Lower leg skin (tissue), 3 donors: ENCODE results near the gene BLTP3A.

Source experiments
- CTCF ChIP-seq, 3 donors: fragments of 450-650 bp; IDR thresholded peaks; one replicate each; pipeline ENCODE4 v1.5.1; 2016; ENCODE audit warnings: antibody characterized with exemption in 3 of 3, mild to moderate bottlenecking in 3 of 3, moderate library complexity in 2 of 3
- POLR2A ChIP-seq, 2 donors: fragments of 450-650 bp; IDR thresholded peaks; one replicate each; pipeline ENCODE4 v1.6.1; 2016 to 2017; ENCODE audit warnings: antibody characterized with exemption in 2 of 2, mild to moderate bottlenecking in 1 of 2, moderate library complexity in 1 of 2

DNA sequence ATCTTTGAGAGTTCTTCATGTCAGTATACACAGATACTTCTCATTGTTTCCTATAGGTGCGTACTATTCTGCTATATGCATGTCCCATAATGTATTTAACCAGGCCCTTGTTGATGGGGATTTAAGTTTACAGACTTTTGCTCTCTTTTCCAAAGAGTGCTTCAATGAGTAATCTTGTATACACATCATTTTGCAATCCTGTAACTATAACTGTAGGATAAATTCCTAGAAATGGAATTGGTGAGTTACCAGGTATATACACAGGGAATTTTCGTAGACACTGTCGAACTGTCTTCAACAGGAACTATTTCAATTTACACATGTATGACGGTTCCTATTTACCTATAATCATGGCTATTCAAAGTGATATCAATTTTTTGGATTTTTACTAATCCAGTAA is 49.8 kb upstream of the BLTP3A start:
- no peak for TF ChIP-seq CTCF (IDR thresholded peaks at IDR 0.05)
- no peak for TF ChIP-seq POLR2A (IDR thresholded peaks at IDR 0.05)
